Forelimb muscle (tissue), 1 donor: ENCODE data around the gene CD84. TPM values are rescaled to one million over a fixed set of nuclear protein-coding genes. Genes with fewer than 3 reads are reported as not detected.
"Not testable (repeated sequence)": the region's sequence is repeated elsewhere in the genome, so short reads cannot be mapped to it uniquely, and the experiment has no call there.

Experiments
- DNase-seq: peaks from one replicate; pipeline ENCODE4 v3.0.0-alpha.2; 2013; ENCODE audit warnings: low read depth
- polyA plus RNA-seq: library from polyadenylated mRNA; unstranded; fragments of 120-200 nt; gene quantifications from one replicate; pipeline ENCODE4 v1.2.1, GENCODE V29; 2013; ENCODE audit not compliant: insufficient read length

The CD84 gene
- polyA plus RNA-seq = 1.5 TPM

GRCh38 chr1:160579216-160579701 is at the start of gene CD84:
TSS of gene CD84 (minus strand) at chr1:160579496. CDS start at chr1:160579437, 59 bp downstream.
- no peak for DNase-seq

- DNase-seq = no peak
Measured at GRCh38 chr1:160628799-160629263, 49.5 kb upstream of the CD84 start.

- DNase-seq = not testable (repeated sequence)
Measured at GRCh38 chr1:160627677-160628289, 48.5 kb upstream of the CD84 start.

- DNase-seq = no peak
Measured at GRCh38 chr1:160626509-160627342, 47.4 kb upstream of the CD84 start.

GRCh38 chr1:160625725-160626498 is 46.6 kb upstream of the CD84 start:
- DNase-seq = no peak

- no peak for DNase-seq
Measured at GRCh38 chr1:160625321-160625720, 46.0 kb upstream of the CD84 start.

- no peak for DNase-seq
Measured at GRCh38 chr1:160624464-160624863, 45.2 kb upstream of the CD84 start.

GRCh38 chr1:160623862-160624261 is 44.6 kb upstream of the CD84 start:
- DNase-seq = no peak

GRCh38 chr1:160623227-160623633 is 43.9 kb upstream of the CD84 start:
- no peak for DNase-seq

GRCh38 chr1:160622501-160623226 is 43.4 kb upstream of the CD84 start:
- no peak for DNase-seq

GRCh38 chr1:160621633-160622413 is 42.5 kb upstream of the CD84 start:
- DNase-seq = no peak

GRCh38 chr1:160620942-160621632 is 41.8 kb upstream of the CD84 start:
- DNase-seq = no peak

GRCh38 chr1:160619742-160620277 is 40.5 kb upstream of the CD84 start:
- no peak for DNase-seq

- DNase-seq = no peak
Measured at GRCh38 chr1:160618763-160619274, 39.5 kb upstream of the CD84 start.

- DNase-seq = no peak
Measured at GRCh38 chr1:160618327-160618726, 39.0 kb upstream of the CD84 start.

GRCh38 chr1:160615660-160616059 is 36.4 kb upstream of the CD84 start:
- DNase-seq = no peak

GRCh38 chr1:160614410-160614809 is 35.1 kb upstream of the CD84 start:
- DNase-seq = no peak

- no peak for DNase-seq
Measured at GRCh38 chr1:160612613-160613218, 33.4 kb upstream of the CD84 start.
